ENCODE measurements around the gene ZNF79. TPM values are rescaled to one million over a fixed set of nuclear protein-coding genes. Genes with fewer than 3 reads are reported as not detected.

Gene ZNF79
- total RNA-seq, 2 donors from 2014 or later, result 7.3 to 12.2 TPM

GRCh38 chr9:127386249-127386648, 37.9 kb upstream of the ZNF79 start:
- no peaks in the 10 kb centered on the region for H3K9me3 ChIP-seq
- ATAC-seq (ENCODE audit: insufficient number of reproducible peaks, low FRiP score, low read depth) (no peak), DNase-seq (ENCODE audit: low spot score) (no peak)

GRCh38 chr9:127386981-127387380, 37.2 kb upstream of the ZNF79 start:
- ATAC-seq (ENCODE audit: insufficient number of reproducible peaks, low FRiP score, low read depth) (no peak), DNase-seq (ENCODE audit: low spot score) (no peak)
- no peaks in the 10 kb centered on the region for H3K27me3 ChIP-seq (replicated peaks; ENCODE audit: insufficient read depth)
- no peak overlapping the region for H3K27ac ChIP-seq
- no peak for TF ChIP-seq CTCF (IDR thresholded peaks at IDR 0.05)
- no peak overlapping the region for H3K4me3 ChIP-seq
- H3K4me1 ChIP-seq (ENCODE audit: control insufficient read depth in 1 of 2, low read depth in 2 of 2), result peaks cover 4 to 12% of the 10 kb centered on the region in 2 donors
- H3K36me3 ChIP-seq, result peaks cover 4% of the 10 kb centered on the region
- H3K9me3 ChIP-seq, result no peaks in the 10 kb centered on the region

More at GRCh38 chr9:127386249-127386648, 37.9 kb upstream of the ZNF79 start:
- no peak overlapping the region for H3K4me3 ChIP-seq
- no peak overlapping the region for H3K27ac ChIP-seq
- no peak for TF ChIP-seq CTCF (IDR thresholded peaks at IDR 0.05)
- H3K36me3 ChIP-seq, result peaks cover 3% of the 10 kb centered on the region
- H3K27me3 ChIP-seq (replicated peaks; ENCODE audit: insufficient read depth), result no peaks in the 10 kb centered on the region
- peaks cover 4 to 12% of the 10 kb centered on the region in 2 donors for H3K4me1 ChIP-seq (ENCODE audit: control insufficient read depth in 1 of 2, low read depth in 2 of 2)

- peak; percentile 63 for ATAC-seq (ENCODE audit: insufficient number of reproducible peaks, low FRiP score, low read depth)
- Histone ChIP-seq H3K4me1 (ENCODE audit: control insufficient read depth in 1 of 2, low read depth in 2 of 2) (peaks cover 4 to 12% of the 10 kb centered on the region in 2 donors), H3K36me3 (peaks cover 10% of the 10 kb centered on the region), H3K27ac (peak overlapping the region; percentile 10 to 57), H3K9me3 (no peaks in the 10 kb centered on the region), H3K27me3 (replicated peaks; ENCODE audit: insufficient read depth) (no peaks in the 10 kb centered on the region), H3K4me3 (no peak overlapping the region)
- no peak for TF ChIP-seq CTCF (IDR thresholded peaks at IDR 0.05)
- DNase-seq (ENCODE audit: low spot score), result no peak
These were observed 35.9 kb upstream of the ZNF79 start for GRCh38 chr9:127388037-127388855.

GRCh38 chr9:127388856-127389238, 35.3 kb upstream of the ZNF79 start:
- peaks cover 4 to 12% of the 10 kb centered on the region in 2 donors for H3K4me1 ChIP-seq (ENCODE audit: control insufficient read depth in 1 of 2, low read depth in 2 of 2)
- ATAC-seq (ENCODE audit: insufficient number of reproducible peaks, low FRiP score, low read depth) (no peak), DNase-seq (ENCODE audit: low spot score) (no peak)
- H3K4me3 ChIP-seq, result no peak overlapping the region
- no peaks in the 10 kb centered on the region for H3K9me3 ChIP-seq
- peaks cover 10% of the 10 kb centered on the region for H3K36me3 ChIP-seq
- TF ChIP-seq CTCF (IDR thresholded peaks at IDR 0.05), result no peak
- H3K27ac ChIP-seq, result peak overlapping the region; percentile 10 to 57
- no peaks in the 10 kb centered on the region for H3K27me3 ChIP-seq (replicated peaks; ENCODE audit: insufficient read depth)

GRCh38 chr9:127389381-127390247, 34.6 kb upstream of the ZNF79 start:
- no peak for ATAC-seq (ENCODE audit: insufficient number of reproducible peaks, low FRiP score, low read depth)
- no peak for DNase-seq (ENCODE audit: low spot score)
- TF ChIP-seq CTCF (IDR thresholded peaks at IDR 0.05), result no peak
- Histone ChIP-seq H3K9me3 (no peaks in the 10 kb centered on the region), H3K4me1 (ENCODE audit: control insufficient read depth in 1 of 2, low read depth in 2 of 2) (peaks cover 4 to 12% of the 10 kb centered on the region in 2 donors), H3K4me3 (no peak overlapping the region), H3K27me3 (replicated peaks; ENCODE audit: insufficient read depth) (no peaks in the 10 kb centered on the region), H3K36me3 (peaks cover 10% of the 10 kb centered on the region), H3K27ac (no peak overlapping the region)
